ENCODE measurements around the gene ACIN1.

DNA sequence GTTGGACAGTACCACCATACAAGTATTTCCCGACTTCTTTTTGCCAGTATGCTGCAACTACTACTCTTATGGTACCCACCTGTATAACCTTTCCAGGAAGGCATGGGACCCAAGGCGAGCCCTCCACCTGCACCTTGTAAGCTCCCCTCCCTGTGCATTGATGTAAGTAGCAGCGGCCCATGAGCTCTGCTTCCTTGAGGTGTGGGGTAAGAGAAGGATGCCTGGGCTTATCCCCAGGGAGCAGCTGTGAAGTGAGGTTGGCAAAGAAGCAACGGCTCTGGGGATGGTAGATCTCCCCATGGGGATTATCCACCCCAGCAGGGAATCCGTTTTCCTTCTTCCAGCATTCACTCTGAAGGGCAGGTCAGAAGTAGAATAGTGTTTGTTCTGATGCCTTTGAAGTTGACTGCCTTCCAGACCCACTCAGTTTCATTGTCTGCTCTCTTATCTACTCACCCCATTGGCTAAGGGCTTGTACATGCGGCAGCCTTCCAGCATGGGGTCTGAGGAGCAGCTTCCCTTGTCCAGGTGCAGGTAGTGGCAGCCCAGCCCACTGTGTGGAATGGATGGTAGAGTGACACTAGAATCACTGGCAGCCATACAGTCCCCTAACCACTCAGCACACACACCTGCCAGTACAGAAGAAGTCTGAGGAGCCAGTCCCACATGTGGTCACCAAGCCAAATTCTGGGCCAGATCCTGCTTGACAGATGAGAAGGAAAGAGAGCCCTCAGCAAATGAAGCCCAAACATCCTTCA, 6.5 kb upstream of the ACIN1 start:
- TF ChIP-seq POLR2AphosphoS5 (IDR thresholded peaks at IDR 0.05; ENCODE audit: low read depth, low read length) (no peak), TAF1 (IDR thresholded peaks at IDR 0.05; ENCODE audit: low read depth, low read length) (no peak), POLR2A (IDR thresholded peaks at IDR 0.05; ENCODE audit: low read depth, low read length) (no peak), SPI1 (IDR thresholded peaks at IDR 0.05; ENCODE audit: low read depth, low read length) (no peak), POU2F2 (IDR thresholded peaks at IDR 0.05; ENCODE audit: low read depth, low read length) (no peak), PAX5 (IDR thresholded peaks at IDR 0.05; ENCODE audit: insufficient read depth, low read length, severe bottlenecking) (no peak)

Measured in GM12891 (cell line).